ENCODE measurements around the gene ELAVL2. TPM values are rescaled to one million over a fixed set of nuclear protein-coding genes. Genes with fewer than 3 reads are reported as not detected.

The ELAVL2 gene
- total RNA-seq, 2 donors from 2014 or later: not detected

DNA sequence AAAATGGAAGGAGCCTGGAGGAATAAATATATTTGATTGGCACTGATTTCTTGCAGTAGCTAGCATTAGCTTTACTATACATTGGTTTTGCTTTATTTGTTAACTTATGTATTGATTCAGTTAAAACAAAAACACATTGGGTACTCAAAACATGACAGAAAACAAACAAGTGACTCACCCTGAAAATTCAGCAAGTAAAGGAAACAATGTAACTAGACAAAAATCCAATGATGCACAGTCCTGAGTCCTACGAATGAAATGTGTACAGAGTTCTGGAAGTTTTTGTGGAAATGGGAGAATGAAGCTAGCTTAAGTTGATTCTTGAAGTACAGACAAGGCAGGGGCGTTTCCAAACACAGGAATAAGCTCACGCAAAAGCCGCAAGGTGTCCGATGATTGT lies 175.0 kb downstream of the ELAVL2 start:
- no peak for DNase-seq
- H3K36me3 Mint-ChIP-seq (ENCODE audit: insufficient read depth in 2 of 2): no peaks in the 10 kb centered on the region
- H3K27me3 Mint-ChIP-seq (ENCODE audit: low read depth): no peaks in the 10 kb centered on the region
- no peaks in the 10 kb centered on the region for H3K4me1 Mint-ChIP-seq (ENCODE audit: low read depth)
- H3K27ac Mint-ChIP-seq: no peak overlapping the region
- no peak for ATAC-seq (replicated peaks in 1 of 2)
- H3K9me3 Mint-ChIP-seq: peaks cover 0 to 2% of the 10 kb centered on the region in 2 donors
- no peak overlapping the region for H3K4me3 Mint-ChIP-seq

DNA sequence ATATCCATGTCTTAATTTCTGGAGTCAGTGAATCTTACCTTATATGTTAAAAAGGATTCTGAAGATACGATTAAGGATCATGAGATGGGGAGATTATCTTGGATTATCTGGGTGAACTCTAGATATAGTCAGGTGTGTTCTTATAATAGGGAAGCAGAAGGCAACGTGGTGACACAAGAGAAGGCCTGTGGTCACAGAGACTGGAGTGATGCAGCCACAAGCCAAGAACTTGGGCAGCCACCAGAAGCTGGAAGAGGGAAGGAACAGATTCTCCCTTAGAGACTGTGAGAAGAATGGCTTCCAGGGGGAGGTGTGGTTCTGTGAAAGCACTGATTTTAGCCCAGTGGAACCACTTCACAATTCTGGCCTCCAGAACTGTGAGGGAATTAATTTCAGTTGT lies 177.4 kb downstream of the ELAVL2 start:
- no peaks in the 10 kb centered on the region for H3K27me3 Mint-ChIP-seq (ENCODE audit: low read depth)
- H3K36me3 Mint-ChIP-seq (ENCODE audit: insufficient read depth in 2 of 2): no peaks in the 10 kb centered on the region
- no peak overlapping the region for H3K27ac Mint-ChIP-seq
- DNase-seq (no peak), ATAC-seq (replicated peaks in 1 of 2) (no peak)
- no peaks in the 10 kb centered on the region for H3K4me1 Mint-ChIP-seq (ENCODE audit: low read depth)
- no peak overlapping the region for H3K4me3 Mint-ChIP-seq
- peaks cover 0 to 2% of the 10 kb centered on the region in 2 donors for H3K9me3 Mint-ChIP-seq

DNA sequence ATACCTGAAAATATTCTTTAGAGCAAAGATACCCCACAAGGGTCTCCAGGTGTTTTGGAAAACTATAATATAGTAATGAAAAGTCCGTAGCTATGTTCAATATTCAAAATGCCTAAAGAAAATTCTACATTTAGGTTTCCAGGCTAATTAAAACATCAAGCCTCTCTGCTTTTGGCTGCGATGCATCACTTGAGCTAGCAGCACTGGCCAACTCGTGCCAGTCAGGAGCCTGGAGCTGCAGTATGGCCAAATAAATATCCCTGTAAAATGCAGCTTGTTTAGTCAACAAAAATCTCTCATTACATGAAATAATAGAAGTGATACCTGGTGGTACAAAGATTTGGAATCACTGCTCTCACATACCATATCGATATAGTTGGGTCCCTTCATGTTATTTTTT lies 181.1 kb downstream of the ELAVL2 start:
- Mint-ChIP-seq H3K27me3 (ENCODE audit: low read depth) (no peaks in the 10 kb centered on the region), H3K9me3 (peaks cover 4 to 5% of the 10 kb centered on the region in 2 donors), H3K4me1 (ENCODE audit: low read depth) (no peaks in the 10 kb centered on the region)

DNA sequence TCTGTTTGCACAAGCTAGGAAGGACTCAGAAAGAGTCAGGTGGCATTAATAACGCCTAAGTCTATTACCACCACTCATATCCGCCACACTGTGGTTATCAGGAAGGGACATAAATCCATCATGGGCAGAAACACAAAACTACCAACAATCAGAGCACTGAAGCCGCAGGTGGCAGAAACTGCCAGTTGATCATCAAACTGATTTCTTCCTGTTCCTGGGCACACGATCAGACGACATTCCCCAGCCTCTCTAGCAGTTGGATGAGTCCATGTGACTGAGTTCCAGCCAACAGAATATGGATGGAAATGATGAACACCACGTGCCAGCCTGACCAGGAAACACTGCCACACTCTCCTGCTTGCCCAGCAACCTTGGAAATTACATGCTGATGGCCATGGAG lies 181.7 kb downstream of the ELAVL2 start:
- DNase-seq: no peak

More for the DNA sequence above, 181.1 kb downstream of the ELAVL2 start:
- no peak for ATAC-seq (replicated peaks in 1 of 2)
- no peak overlapping the region for H3K4me3 Mint-ChIP-seq
- H3K36me3 Mint-ChIP-seq (ENCODE audit: insufficient read depth in 2 of 2): no peaks in the 10 kb centered on the region
- H3K27ac Mint-ChIP-seq: no peak overlapping the region
- no peak for DNase-seq

DNA sequence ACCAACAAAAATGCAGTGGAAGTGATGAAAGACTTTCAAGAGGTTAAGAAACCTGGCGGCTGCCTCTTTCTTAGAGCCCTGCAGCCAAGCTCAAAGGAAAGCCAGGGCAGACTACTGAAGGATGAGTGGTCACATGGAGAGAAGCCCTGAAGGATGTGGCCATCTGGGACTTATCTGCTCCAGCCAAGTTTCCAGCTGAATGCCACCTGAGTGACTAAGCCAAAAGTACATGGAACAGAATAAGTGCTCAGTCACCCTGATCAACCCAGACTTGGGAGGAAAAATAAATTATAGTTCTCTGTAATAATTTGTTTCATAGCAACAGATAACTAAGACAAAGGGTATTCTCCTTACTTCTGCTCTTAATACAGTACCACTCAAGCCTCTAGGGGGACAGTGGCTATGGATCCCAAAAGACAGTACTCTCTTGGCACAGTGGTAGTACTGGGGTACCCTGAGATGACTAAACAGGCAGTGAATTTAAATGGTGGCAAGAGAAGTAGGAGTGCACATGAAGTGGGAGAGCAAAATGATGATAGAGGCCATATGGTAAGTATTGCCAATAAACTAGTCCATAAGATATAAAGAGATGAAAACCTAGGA lies 182.3 kb downstream of the ELAVL2 start:
- Mint-ChIP-seq H3K27me3 (ENCODE audit: low read depth) (no peaks in the 10 kb centered on the region), H3K4me1 (ENCODE audit: low read depth) (no peaks in the 10 kb centered on the region), H3K27ac (no peak overlapping the region), H3K36me3 (ENCODE audit: insufficient read depth in 2 of 2) (no peaks in the 10 kb centered on the region), H3K4me3 (no peak overlapping the region), H3K9me3 (peaks cover 4 to 5% of the 10 kb centered on the region in 2 donors)
- ATAC-seq (replicated peaks in 1 of 2): no peak
- no peak for DNase-seq

More for the DNA sequence above, 181.7 kb downstream of the ELAVL2 start:
- no peaks in the 10 kb centered on the region for H3K4me1 Mint-ChIP-seq (ENCODE audit: low read depth)
- peaks cover 4 to 5% of the 10 kb centered on the region in 2 donors for H3K9me3 Mint-ChIP-seq
- H3K36me3 Mint-ChIP-seq (ENCODE audit: insufficient read depth in 2 of 2): no peaks in the 10 kb centered on the region
- no peak overlapping the region for H3K27ac Mint-ChIP-seq
- H3K27me3 Mint-ChIP-seq (ENCODE audit: low read depth): no peaks in the 10 kb centered on the region
- ATAC-seq (replicated peaks in 1 of 2): no peak
- H3K4me3 Mint-ChIP-seq: no peak overlapping the region

All from activated T-cell treated with anti-CD3 and anti-CD28 coated beads, Interleukin-2, amount 50 U/mL, for 72 hours (primary cell).